GM19240 (cell line): ENCODE measurements around the gene UNC93A.
A peak's percentile ranks its signal among the peaks of the same experiment; 100 is the strongest.
"Not testable (repeated sequence)": the region's sequence is repeated elsewhere in the genome, so short reads cannot be mapped to it uniquely, and the experiment has no call there.

ENCODE experiments used
- DNase-seq: peaks from one replicate; pipeline ENCODE4 v3.0.0; 2011; ENCODE audit warnings: low spot score; ENCODE audit not compliant: insufficient read length

The UNC93A gene

GRCh38 chr6:167338541-167339117 lies 47.5 kb downstream of the UNC93A start:
- no peak for DNase-seq

- no peak for DNase-seq
These were observed 50.0 kb downstream of the UNC93A start for GRCh38 chr6:167341038-167341583.

GRCh38 chr6:167341665-167342655 lies 50.8 kb downstream of the UNC93A start:
- no peak for DNase-seq

GRCh38 chr6:167342879-167343610 lies 51.9 kb downstream of the UNC93A start:
- DNase-seq = no peak

- DNase-seq = no peak
These were observed 54.2 kb downstream of the UNC93A start for GRCh38 chr6:167345348-167345747.

- no peak for DNase-seq
These were observed 54.8 kb downstream of the UNC93A start for GRCh38 chr6:167345960-167346359.

GRCh38 chr6:167347226-167347625 lies 56.1 kb downstream of the UNC93A start:
- no peak for DNase-seq

GRCh38 chr6:167349631-167350274 lies 58.6 kb downstream of the UNC93A start:
- DNase-seq = no peak

GRCh38 chr6:167350275-167350696 lies 59.2 kb downstream of the UNC93A start:
- no peak for DNase-seq

GRCh38 chr6:167350731-167351655 lies 59.9 kb downstream of the UNC93A start:
- peak; percentile 25 for DNase-seq

- DNase-seq = no peak
These were observed 60.7 kb downstream of the UNC93A start for GRCh38 chr6:167351656-167352345.

- no peak for DNase-seq
These were observed 65.8 kb downstream of the UNC93A start for GRCh38 chr6:167356874-167357273.

- DNase-seq = not testable (repeated sequence)
These were observed 67.3 kb downstream of the UNC93A start for GRCh38 chr6:167358394-167358793.

- not testable (repeated sequence) for DNase-seq
These were observed 70.1 kb downstream of the UNC93A start for GRCh38 chr6:167361170-167361569.
